ENCODE measurements around the gene DNAH7. TPM values are rescaled to one million over a fixed set of nuclear protein-coding genes. Genes with fewer than 3 reads are reported as not detected.
A peak's percentile ranks its signal among the peaks of the same experiment; 100 is the strongest.

The DNAH7 gene
- total and polyA plus RNA-seq, 2 donors (not counting 1 experiment from before 2014, with no cell fraction given), result 0.37 to 0.99 TPM

DNA sequence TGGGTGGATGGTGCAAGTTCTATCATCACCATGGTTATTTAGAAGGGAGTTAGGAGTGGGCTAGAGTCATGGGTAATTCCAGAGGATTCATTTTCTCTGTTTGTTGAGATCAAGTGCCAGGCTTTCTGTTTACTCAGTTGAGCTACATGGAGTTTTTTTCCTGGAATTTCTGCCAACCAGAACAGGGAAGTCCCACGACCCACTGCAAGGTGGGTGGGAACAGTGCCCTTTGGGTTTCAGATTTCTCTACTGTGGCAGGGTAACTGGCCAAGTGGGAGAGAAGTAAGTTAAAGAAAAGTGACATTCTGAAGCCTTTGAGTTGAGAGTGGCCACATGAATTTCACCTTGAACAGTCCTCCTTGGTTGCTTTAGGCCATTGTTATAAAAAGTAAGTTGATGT is 272.8 kb downstream of the DNAH7 start:
- no peak overlapping the region for H3K27ac ChIP-seq (ENCODE audit: insufficient read depth, low read length)
- no peaks in the 10 kb centered on the region for H4K20me1 ChIP-seq (ENCODE audit: control insufficient read depth, extremely low read depth, insufficient read depth, low read length)
- H3K9ac ChIP-seq (ENCODE audit: insufficient read depth, low read length), result no peak overlapping the region
- H3K4me3 ChIP-seq (replicated peaks in 1 of 4; ENCODE audit: control extremely low read depth in 1 of 4, insufficient read depth in 1 of 4, low read depth in 3 of 4, low read length in 4 of 4), result no peak overlapping the region
- TF ChIP-seq, protein P1, sequence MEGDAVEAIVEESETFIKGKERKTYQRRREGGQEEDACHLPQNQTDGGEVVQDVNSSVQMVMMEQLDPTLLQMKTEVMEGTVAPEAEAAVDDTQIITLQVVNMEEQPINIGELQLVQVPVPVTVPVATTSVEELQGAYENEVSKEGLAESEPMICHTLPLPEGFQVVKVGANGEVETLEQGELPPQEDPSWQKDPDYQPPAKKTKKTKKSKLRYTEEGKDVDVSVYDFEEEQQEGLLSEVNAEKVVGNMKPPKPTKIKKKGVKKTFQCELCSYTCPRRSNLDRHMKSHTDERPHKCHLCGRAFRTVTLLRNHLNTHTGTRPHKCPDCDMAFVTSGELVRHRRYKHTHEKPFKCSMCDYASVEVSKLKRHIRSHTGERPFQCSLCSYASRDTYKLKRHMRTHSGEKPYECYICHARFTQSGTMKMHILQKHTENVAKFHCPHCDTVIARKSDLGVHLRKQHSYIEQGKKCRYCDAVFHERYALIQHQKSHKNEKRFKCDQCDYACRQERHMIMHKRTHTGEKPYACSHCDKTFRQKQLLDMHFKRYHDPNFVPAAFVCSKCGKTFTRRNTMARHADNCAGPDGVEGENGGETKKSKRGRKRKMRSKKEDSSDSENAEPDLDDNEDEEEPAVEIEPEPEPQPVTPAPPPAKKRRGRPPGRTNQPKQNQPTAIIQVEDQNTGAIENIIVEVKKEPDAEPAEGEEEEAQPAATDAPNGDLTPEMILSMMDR (conservative IDR thresholded peaks at IDR 0.05 in 1 of 2, IDR thresholded peaks at IDR 0.05 in 1 of 2; ENCODE audit: low read depth in 1 of 2, low read length in 2 of 2), result no peak
- TF ChIP-seq EZH2 (IDR thresholded peaks at IDR 0.05; ENCODE audit: low read length, missing control alignments), result no peak
- H3K27me3 ChIP-seq (ENCODE audit: control insufficient read depth, insufficient read depth, low read length), result no peaks in the 10 kb centered on the region
- H3K9me3 ChIP-seq (ENCODE audit: control insufficient read depth, insufficient read depth, low read depth, low read length), result no peaks in the 10 kb centered on the region
- no peak overlapping the region for H2AFZ ChIP-seq (ENCODE audit: low read length)
- H3K36me3 ChIP-seq (ENCODE audit: control insufficient read depth, insufficient read depth, low read length), result no peaks in the 10 kb centered on the region
- H3K4me2 ChIP-seq (ENCODE audit: extremely low read depth, insufficient read depth, low read length), result no peak overlapping the region
- H3K4me1 ChIP-seq (ENCODE audit: control insufficient read depth, extremely low read depth, insufficient read depth, low read length), result no peaks in the 10 kb centered on the region
- DNase-seq (ENCODE audit: low read depth in 2 of 2), result no peak
- no peaks in the 10 kb centered on the region for H3K79me2 ChIP-seq (ENCODE audit: control insufficient read depth, insufficient read depth, low read length)

DNA sequence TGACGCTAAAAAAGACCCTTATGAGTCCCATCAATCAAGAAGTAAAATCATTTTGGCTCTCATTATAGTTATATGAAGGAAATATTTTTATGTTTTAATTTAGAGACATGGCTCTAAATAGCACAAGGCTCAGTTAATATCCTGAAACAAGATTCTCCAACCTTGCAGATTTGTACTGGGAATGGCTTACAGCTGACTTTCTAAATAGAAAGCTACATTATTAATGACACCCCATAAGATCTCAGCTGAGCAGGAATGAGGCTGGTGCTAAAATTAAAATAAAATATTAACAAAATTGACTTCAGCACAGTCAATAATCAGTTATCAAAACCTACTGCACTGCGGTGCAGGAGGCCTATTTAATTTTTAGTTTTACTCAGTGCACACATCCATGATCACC is 274.8 kb downstream of the DNAH7 start:
- Histone ChIP-seq H3K27ac (ENCODE audit: insufficient read depth, low read length) (no peak overlapping the region), H3K27me3 (ENCODE audit: control insufficient read depth, insufficient read depth, low read length) (no peaks in the 10 kb centered on the region), H3K79me2 (ENCODE audit: control insufficient read depth, insufficient read depth, low read length) (no peaks in the 10 kb centered on the region), H3K9ac (ENCODE audit: insufficient read depth, low read length) (no peak overlapping the region), H2AFZ (ENCODE audit: low read length) (no peak overlapping the region), H4K20me1 (ENCODE audit: control insufficient read depth, extremely low read depth, insufficient read depth, low read length) (no peaks in the 10 kb centered on the region), H3K9me3 (ENCODE audit: control insufficient read depth, insufficient read depth, low read depth, low read length) (no peaks in the 10 kb centered on the region), H3K4me3 (replicated peaks in 1 of 4; ENCODE audit: control extremely low read depth in 1 of 4, insufficient read depth in 1 of 4, low read depth in 3 of 4, low read length in 4 of 4) (no peak overlapping the region), H3K4me1 (ENCODE audit: control insufficient read depth, extremely low read depth, insufficient read depth, low read length) (no peaks in the 10 kb centered on the region), H3K36me3 (ENCODE audit: control insufficient read depth, insufficient read depth, low read length) (no peaks in the 10 kb centered on the region), H3K4me2 (ENCODE audit: extremely low read depth, insufficient read depth, low read length) (no peak overlapping the region)
- no peak for TF ChIP-seq EZH2 (IDR thresholded peaks at IDR 0.05; ENCODE audit: low read length, missing control alignments)
- DNase-seq (ENCODE audit: low read depth in 2 of 2), result no peak

DNA sequence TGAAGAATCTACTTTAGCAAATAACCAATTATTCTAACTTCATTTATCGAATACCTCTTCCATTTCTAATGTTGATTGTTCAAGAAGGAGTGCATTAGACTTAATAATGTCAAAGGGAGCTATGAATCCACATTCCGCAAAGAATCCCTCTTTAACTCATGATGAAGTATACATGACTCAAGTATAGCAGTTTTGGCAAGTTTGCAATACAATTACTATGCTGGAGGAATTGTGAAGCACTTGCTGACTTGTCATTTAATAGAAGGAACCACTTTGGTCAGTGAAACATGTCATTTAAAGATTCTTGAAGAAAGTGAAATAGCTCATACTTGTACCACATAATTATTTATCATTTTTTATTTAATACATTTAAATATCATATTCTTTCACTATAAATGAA is 286.5 kb downstream of the DNAH7 start:
- no peak overlapping the region for H3K4me3 ChIP-seq (replicated peaks in 1 of 4; ENCODE audit: control extremely low read depth in 1 of 4, insufficient read depth in 1 of 4, low read depth in 3 of 4, low read length in 4 of 4)
- no peak overlapping the region for H2AFZ ChIP-seq (ENCODE audit: low read length)
- H4K20me1 ChIP-seq (ENCODE audit: control insufficient read depth, extremely low read depth, insufficient read depth, low read length), result no peaks in the 10 kb centered on the region
- no peaks in the 10 kb centered on the region for H3K27me3 ChIP-seq (ENCODE audit: control insufficient read depth, insufficient read depth, low read length)
- no peak overlapping the region for H3K9ac ChIP-seq (ENCODE audit: insufficient read depth, low read length)
- no peaks in the 10 kb centered on the region for H3K79me2 ChIP-seq (ENCODE audit: control insufficient read depth, insufficient read depth, low read length)
- no peaks in the 10 kb centered on the region for H3K9me3 ChIP-seq (ENCODE audit: control insufficient read depth, insufficient read depth, low read depth, low read length)
- no peaks in the 10 kb centered on the region for H3K4me1 ChIP-seq (ENCODE audit: control insufficient read depth, extremely low read depth, insufficient read depth, low read length)
- H3K4me2 ChIP-seq (ENCODE audit: extremely low read depth, insufficient read depth, low read length), result no peak overlapping the region
- no peak overlapping the region for H3K27ac ChIP-seq (ENCODE audit: insufficient read depth, low read length)
- no peaks in the 10 kb centered on the region for H3K36me3 ChIP-seq (ENCODE audit: control insufficient read depth, insufficient read depth, low read length)
- peak; percentile 19 for DNase-seq (ENCODE audit: low read depth in 2 of 2)
- no peak for TF ChIP-seq EZH2 (IDR thresholded peaks at IDR 0.05; ENCODE audit: low read length, missing control alignments)
- TF ChIP-seq, protein P1 (conservative IDR thresholded peaks at IDR 0.05 in 1 of 2, IDR thresholded peaks at IDR 0.05 in 1 of 2; ENCODE audit: low read depth in 1 of 2, low read length in 2 of 2), result no peak

Measured in fibroblast of lung (primary cell).